22Rv1 (cell line): ENCODE measurements around the gene SGPP1.
"Not testable (repeated sequence)": the region's sequence is repeated elsewhere in the genome, so short reads cannot be mapped to it uniquely, and the experiment has no call there.

Experiments
- H3K27ac ChIP-seq: fragments of 450-650 bp; 2 replicates; pipeline ENCODE4 v1.5.1; 2017
- ZFX ChIP-seq: fragments of 450-650 bp; IDR thresholded peaks from 2 replicates; pipeline ENCODE4 v1.6.1; 2017; ENCODE audit warnings: antibody characterized with exemption, borderline replicate concordance
- TF ChIP-seq, protein P1 (sequence below): fragments of 450-650 bp; IDR thresholded peaks from 2 replicates; pipeline ENCODE4 v1.5.1; 2017; ENCODE audit warnings: mild to moderate bottlenecking

The SGPP1 gene

DNA sequence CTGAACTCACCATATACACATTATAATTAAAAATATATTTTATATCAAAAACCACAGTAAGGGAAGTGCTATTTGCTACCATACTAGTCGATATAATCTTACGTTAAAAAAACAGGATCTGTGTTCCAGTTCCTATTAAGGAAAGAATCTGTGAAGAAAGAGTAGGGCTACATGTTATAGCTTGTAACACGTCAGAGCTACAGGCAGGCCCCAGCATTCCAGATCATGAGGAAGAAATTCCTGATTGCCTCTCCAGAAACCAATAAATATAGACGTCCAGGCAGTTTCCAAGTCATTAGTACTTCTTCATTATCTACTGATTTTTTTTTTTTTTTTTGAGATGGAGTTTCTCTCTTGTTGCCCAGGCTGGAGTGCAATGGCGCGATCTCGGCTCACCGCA is 20.6 kb downstream of the SGPP1 start:
- no peak overlapping the region for H3K27ac ChIP-seq
- TF ChIP-seq, protein P1, sequence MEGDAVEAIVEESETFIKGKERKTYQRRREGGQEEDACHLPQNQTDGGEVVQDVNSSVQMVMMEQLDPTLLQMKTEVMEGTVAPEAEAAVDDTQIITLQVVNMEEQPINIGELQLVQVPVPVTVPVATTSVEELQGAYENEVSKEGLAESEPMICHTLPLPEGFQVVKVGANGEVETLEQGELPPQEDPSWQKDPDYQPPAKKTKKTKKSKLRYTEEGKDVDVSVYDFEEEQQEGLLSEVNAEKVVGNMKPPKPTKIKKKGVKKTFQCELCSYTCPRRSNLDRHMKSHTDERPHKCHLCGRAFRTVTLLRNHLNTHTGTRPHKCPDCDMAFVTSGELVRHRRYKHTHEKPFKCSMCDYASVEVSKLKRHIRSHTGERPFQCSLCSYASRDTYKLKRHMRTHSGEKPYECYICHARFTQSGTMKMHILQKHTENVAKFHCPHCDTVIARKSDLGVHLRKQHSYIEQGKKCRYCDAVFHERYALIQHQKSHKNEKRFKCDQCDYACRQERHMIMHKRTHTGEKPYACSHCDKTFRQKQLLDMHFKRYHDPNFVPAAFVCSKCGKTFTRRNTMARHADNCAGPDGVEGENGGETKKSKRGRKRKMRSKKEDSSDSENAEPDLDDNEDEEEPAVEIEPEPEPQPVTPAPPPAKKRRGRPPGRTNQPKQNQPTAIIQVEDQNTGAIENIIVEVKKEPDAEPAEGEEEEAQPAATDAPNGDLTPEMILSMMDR: no peak
- TF ChIP-seq ZFX: no peak

DNA sequence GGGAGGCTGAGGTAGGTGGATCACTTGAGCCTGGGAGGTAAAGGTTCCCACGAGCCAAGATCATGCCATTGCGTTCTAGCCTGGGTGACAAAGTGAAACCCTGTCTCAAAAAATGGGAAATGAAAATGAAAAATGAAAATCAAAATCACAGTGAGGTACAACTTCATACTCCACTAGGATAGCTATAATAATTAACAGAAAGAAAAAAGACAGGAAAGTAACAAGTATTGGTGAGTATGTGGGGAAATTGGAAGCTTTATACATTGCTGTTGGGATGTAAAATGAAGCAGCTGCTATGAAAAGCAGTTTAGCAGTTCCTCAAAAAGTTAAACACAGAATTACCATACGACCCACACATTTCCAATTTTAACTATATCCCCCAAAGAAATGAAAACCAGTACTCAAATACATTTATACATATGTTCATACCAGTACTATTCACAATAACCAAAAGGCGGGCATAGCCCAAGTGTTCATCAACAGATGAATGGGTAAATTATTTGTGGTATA is 22.2 kb downstream of the SGPP1 start:
- no peak overlapping the region for H3K27ac ChIP-seq

DNA sequence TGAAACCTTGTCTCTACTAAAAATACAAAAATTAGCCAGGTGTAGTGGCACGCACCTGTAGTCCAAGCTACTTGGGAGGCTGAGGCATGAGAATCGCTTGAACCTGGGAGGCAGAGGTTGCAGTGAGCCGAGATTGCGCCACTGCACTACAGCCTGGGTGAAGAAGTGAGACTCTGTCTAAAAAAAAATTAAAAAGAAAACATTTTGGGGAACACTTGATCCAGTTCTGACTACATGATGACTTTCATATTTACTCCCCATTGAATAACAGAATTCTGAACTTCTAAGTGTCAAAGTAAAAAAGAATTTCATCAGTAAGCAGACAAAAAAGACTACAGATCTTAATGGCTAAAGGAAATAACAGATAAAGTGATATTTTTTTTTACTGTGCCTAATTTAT is 25.3 kb downstream of the SGPP1 start:
- H3K27ac ChIP-seq: not testable (repeated sequence)

More for the DNA sequence above, 22.2 kb downstream of the SGPP1 start:
- TF ChIP-seq, protein P1: no peak
- TF ChIP-seq ZFX: no peak

DNA sequence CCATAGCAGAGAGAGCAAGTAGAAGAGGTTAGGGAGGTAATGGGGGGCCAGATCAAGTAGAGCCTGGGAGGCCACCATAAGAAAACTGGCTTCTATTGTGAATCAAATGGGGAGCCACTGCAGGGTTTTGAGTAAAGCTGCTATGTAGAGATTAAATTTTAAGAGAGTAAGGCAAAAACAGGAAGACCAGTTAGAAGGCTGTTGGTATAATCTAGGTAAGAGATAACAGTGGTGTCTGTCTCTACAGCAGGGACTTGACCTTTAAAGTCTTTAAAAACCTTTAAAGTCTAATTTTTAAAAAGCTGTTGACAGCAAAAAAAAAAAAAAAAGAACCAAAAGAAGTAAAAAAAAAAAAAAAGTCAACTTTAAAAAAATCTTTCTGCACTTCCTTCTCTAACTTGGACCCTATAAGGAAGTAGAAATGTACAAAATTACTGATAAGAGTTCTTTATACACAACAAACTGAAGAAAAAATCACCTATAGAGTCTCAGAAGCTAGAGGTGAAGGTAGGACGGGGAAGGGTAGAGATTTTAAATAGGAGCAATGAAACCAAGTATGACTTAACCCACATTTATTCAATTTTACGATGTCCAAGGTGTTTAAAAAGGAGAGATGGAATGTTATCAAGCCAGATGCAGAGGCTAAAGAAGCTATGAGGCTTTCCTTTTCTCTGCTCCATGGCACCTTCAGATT is 26.1 kb downstream of the SGPP1 start:
- H3K27ac ChIP-seq: no peak overlapping the region
- TF ChIP-seq, protein P1: no peak
- no peak for TF ChIP-seq ZFX

DNA sequence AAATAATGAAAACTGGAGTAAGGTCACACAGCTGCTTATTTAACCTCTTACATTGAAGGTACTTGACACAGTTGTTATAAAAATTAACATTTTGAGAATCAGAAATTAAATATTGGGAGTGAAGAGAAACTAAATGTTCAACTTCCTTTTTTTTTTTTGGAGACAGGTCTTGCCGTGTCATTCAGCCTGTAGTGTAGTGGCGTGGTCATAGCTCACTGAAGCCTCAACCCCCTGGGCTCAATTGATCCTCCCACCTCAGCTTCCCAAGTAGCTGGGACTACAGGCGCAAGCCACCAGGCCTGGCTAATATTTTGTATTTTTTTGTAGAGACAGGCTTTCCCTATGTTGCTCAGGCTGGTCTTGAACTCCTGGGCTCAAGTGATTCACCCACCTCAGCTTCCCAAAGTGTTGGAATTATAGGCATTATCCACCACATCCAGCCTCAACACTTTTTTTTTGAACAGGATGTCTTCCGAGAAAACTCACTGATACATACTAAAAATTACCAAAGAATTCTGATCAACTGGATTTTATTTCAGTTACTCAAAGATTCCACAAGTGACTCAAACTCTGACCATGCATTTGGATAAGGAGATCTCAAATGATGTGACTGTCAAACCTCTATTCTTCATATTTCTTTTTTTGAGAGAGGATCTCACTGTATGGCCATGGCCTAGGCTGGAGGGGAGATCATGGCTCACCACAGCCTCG is 35.4 kb downstream of the SGPP1 start:
- no peak for TF ChIP-seq ZFX
- TF ChIP-seq, protein P1: no peak
- no peak overlapping the region for H3K27ac ChIP-seq

DNA sequence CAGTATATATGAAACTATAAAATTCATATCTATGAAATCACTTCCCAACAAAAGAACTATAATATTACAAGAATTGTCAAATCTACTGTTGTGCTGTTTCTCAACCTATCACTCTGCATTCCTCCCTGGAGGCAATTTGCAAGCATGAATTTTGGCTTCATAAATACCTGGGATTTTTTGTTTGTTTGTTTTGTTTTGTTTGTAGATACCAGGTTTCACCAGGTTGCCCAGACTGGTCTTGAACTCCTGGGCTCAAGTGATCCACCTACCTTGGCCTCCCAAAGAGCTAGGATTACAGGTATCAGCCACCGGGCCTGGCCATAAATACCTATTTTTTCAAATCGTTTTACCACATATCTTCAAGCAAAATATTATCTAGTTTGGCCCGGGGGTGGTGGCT is 38.7 kb downstream of the SGPP1 start:
- TF ChIP-seq ZFX: no peak
- TF ChIP-seq, protein P1: no peak

DNA sequence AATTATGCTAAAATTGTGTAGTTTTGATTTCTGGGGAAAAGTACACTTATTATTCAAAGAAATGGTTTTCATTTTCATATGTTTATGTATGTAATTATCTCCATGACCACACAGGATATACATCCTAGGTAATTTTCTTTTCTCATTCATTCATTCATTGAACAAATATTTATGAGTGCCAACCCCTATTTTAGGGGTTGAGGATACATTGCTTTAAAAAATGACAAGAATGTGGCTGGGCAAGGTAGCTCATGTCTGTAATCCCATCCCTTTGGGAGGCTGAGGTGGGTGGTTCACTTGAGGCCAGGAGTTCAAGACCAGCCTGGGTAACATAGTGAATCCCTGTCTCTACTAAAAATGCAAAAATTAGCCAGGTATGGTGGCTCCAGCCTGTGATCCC is 40.9 kb downstream of the SGPP1 start:
- no peak overlapping the region for H3K27ac ChIP-seq
- no peak for TF ChIP-seq ZFX

More for the DNA sequence above, 38.7 kb downstream of the SGPP1 start:
- no peak overlapping the region for H3K27ac ChIP-seq

DNA sequence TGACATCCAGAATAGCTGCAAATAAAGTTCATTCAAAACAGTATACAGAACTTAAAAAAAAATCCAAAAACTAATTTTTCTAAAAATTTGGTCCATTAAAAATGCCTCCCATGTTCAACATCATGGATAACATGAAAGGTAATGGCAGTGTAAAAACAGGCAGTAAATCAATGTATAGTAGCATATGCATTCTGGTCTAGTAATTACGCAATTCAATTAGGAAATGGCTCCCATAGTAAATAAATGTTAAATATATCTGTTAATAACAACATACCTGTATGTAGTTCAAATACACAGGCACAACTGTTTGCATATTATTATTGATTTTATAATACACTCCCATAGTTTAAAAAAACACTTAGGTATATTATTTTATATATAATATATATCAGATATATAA is 42.5 kb downstream of the SGPP1 start:
- H3K27ac ChIP-seq: no peak overlapping the region
- TF ChIP-seq, protein P1: no peak
- no peak for TF ChIP-seq ZFX
